Gastrocnemius medialis (tissue), 4 donors: ENCODE results near the gene GDF7.

ENCODE experiments used
- CTCF ChIP-seq, 5 experiments: fragments of 450-650 bp in 3 of 5; fragments of 200-600 bp in 2 of 5; sonication (generic) in 2 of 5; IDR thresholded peaks in 4 of 5; conservative IDR thresholded peaks in 1 of 5; 1 replicate in 4 of 5; 2 replicates in 1 of 5; pipeline ENCODE4 v1.5.1; 2016 to 2019; ENCODE audit warnings: antibody characterized with exemption in 5 of 5, mild to moderate bottlenecking in 3 of 5, moderate library complexity in 3 of 5
- POLR2A ChIP-seq, 2 donors: fragments of 450-650 bp; IDR thresholded peaks; one replicate each; pipeline ENCODE4 v1.6.1; 2017; ENCODE audit warnings: antibody characterized with exemption in 2 of 2, mild to moderate bottlenecking in 2 of 2, moderate library complexity in 2 of 2

DNA sequence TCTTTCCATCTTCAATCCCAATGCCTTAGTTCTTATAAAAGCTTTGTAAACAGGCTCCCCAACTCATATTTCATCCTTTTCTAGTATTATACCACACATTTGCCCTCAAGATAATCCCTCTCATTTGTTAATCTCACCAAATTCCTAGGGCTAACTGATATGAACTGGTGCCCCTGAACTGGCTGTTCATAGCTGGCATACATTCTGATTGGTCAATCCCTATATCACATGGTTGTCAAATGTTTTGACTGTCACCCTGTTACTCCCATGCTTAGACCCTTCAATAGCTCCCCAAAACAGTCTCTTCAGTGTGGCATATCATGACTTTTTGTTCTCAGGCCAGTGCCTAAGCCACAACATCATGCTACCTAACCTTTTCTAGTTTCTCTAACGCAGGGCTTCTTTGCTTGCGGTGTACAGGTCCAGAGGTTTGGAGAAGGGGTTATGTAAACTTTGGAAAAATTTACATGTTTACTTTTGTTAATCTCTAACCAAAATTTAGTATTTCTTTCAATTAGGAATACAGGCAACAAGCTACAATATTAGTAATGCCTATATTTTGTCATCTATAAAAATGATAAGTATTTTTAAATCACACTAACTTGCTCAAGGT lies 30.5 kb downstream of the GDF7 start:
- TF ChIP-seq CTCF (IDR thresholded peaks at IDR 0.05 in 4 of 5, conservative IDR thresholded peaks at IDR 0.05 in 1 of 5): no peak
- no peak for TF ChIP-seq POLR2A (IDR thresholded peaks at IDR 0.05)
